HG02759 (cell line): ENCODE data around the gene MYADML2.
"Not testable (repeated sequence)": the region's sequence is repeated elsewhere in the genome, so short reads cannot be mapped to it uniquely, and the experiment has no call there.

Experiments
- ATAC-seq: cut with Tn5 transposase; IDR thresholded peaks from one replicate; pipeline ENCODE4 v1.9.1; 2021; ENCODE audit warnings: mild to moderate bottlenecking, moderate library complexity; ENCODE audit not compliant: unreplicated experiment

Gene MYADML2

GRCh38 chr17:81947189-81947588, at the start of gene MYADML2:
TSS of gene MYADML2 (minus strand) at chr17:81947233. CDS start at chr17:81941741, 5,492 bp downstream.
- ATAC-seq: no peak

- ATAC-seq: no peak
Observed at GRCh38 chr17:81996232-81996756, 49.3 kb upstream of the MYADML2 start.

- ATAC-seq: no peak
Observed at GRCh38 chr17:81995463-81996231, 48.6 kb upstream of the MYADML2 start.

- ATAC-seq: no peak
Observed at GRCh38 chr17:81994593-81995462, 47.8 kb upstream of the MYADML2 start.

- ATAC-seq: no peak
Observed at GRCh38 chr17:81993729-81994592, 46.9 kb upstream of the MYADML2 start.

- ATAC-seq: no peak
Observed at GRCh38 chr17:81992306-81993102, 45.5 kb upstream of the MYADML2 start.

GRCh38 chr17:81991684-81992305, 44.8 kb upstream of the MYADML2 start:
- no peak for ATAC-seq

GRCh38 chr17:81990836-81991683, 44.0 kb upstream of the MYADML2 start:
- ATAC-seq: no peak

- ATAC-seq: no peak
Observed at GRCh38 chr17:81987161-81987770, 40.2 kb upstream of the MYADML2 start.

- ATAC-seq: no peak
Observed at GRCh38 chr17:81986606-81987005, 39.6 kb upstream of the MYADML2 start.

- no peak for ATAC-seq
Observed at GRCh38 chr17:81984773-81985410, 37.9 kb upstream of the MYADML2 start.

GRCh38 chr17:81983639-81984373, 36.8 kb upstream of the MYADML2 start:
- no peak for ATAC-seq

GRCh38 chr17:81983011-81983638, 36.1 kb upstream of the MYADML2 start:
- no peak for ATAC-seq

- ATAC-seq: not testable (repeated sequence)
Observed at GRCh38 chr17:81981511-81981910, 34.5 kb upstream of the MYADML2 start.

- no peak for ATAC-seq
Observed at GRCh38 chr17:81980707-81981343, 33.8 kb upstream of the MYADML2 start.

- ATAC-seq: no peak
Observed at GRCh38 chr17:81980122-81980521, 33.1 kb upstream of the MYADML2 start.
